HT-29 (cell line): ENCODE data around the gene NFKBIL1. TPM values are rescaled to one million over a fixed set of nuclear protein-coding genes. Genes with fewer than 3 reads are reported as not detected.

Experiments
- DNase-seq: peaks from one replicate; pipeline ENCODE4 v3.0.0-alpha.2; 2015; ENCODE audit warnings: low spot score
- total RNA-seq: library from RNA; depleted of rRNA; stranded (reverse); fragments of >200 nt; shearing (Covaris generic); gene quantifications from 2 replicates; pipeline ENCODE4 v1.2.3, GENCODE V29; 2014

NFKBIL1 gene
- total RNA-seq, 1 experiment from 2014 or later: 26.4 TPM

- DNase-seq: no peak
Observed at GRCh38 chr6:31534521-31535040, 12.8 kb upstream of the NFKBIL1 start.

GRCh38 chr6:31535538-31536324 lies 11.7 kb upstream of the NFKBIL1 start:
- no peak for DNase-seq

GRCh38 chr6:31538805-31539400 lies 8.5 kb upstream of the NFKBIL1 start:
- DNase-seq: no peak

GRCh38 chr6:31540640-31541039 lies 6.8 kb upstream of the NFKBIL1 start:
- DNase-seq: no peak

GRCh38 chr6:31541059-31541657 lies 6.2 kb upstream of the NFKBIL1 start:
- no peak for DNase-seq

- peak; percentile 97 for DNase-seq
Observed at GRCh38 chr6:31541658-31542521, 5.5 kb upstream of the NFKBIL1 start, which contains the start of gene DDX39B. Gene DDX39B (minus strand): TSS chr6:31542003. CDS start chr6:31540532, 1,471 bp downstream.

- DNase-seq: no peak
Observed at GRCh38 chr6:31543639-31544038, 3.8 kb upstream of the NFKBIL1 start.

- no peak for DNase-seq
Observed at GRCh38 chr6:31544676-31545075, 2.7 kb upstream of the NFKBIL1 start.

- DNase-seq: no peak
Observed at GRCh38 chr6:31545291-31545690, 2.1 kb upstream of the NFKBIL1 start.

- peak; percentile 91 for DNase-seq
Observed at GRCh38 chr6:31546339-31546957, 960 bp upstream of the NFKBIL1 start, which contains the start of gene ATP6V1G2. Gene ATP6V1G2 (minus strand): TSS chr6:31546608. CDS start chr6:31546559, 49 bp downstream.

- DNase-seq: no peak
Observed at GRCh38 chr6:31547727-31548543, 527 bp downstream of the NFKBIL1 start.

GRCh38 chr6:31548544-31548873 lies 1.1 kb downstream of the NFKBIL1 start:
- no peak for DNase-seq

- peak; percentile 52 for DNase-seq
Observed at GRCh38 chr6:31551371-31551770, 4.0 kb downstream of the NFKBIL1 start.

GRCh38 chr6:31556307-31556706 lies 8.9 kb downstream of the NFKBIL1 start:
- no peak for DNase-seq

GRCh38 chr6:31557443-31558317 lies 10.3 kb downstream of the NFKBIL1 start:
- DNase-seq: no peak

- no peak for DNase-seq
Observed at GRCh38 chr6:31558318-31558625, 10.9 kb downstream of the NFKBIL1 start.

- no peak for DNase-seq
Observed at GRCh38 chr6:31558631-31559500, 11.5 kb downstream of the NFKBIL1 start.

GRCh38 chr6:31559606-31559957 lies 12.2 kb downstream of the NFKBIL1 start:
- no peak for DNase-seq
